ENCODE results near the gene CCL8.

The CCL8 gene

DNA sequence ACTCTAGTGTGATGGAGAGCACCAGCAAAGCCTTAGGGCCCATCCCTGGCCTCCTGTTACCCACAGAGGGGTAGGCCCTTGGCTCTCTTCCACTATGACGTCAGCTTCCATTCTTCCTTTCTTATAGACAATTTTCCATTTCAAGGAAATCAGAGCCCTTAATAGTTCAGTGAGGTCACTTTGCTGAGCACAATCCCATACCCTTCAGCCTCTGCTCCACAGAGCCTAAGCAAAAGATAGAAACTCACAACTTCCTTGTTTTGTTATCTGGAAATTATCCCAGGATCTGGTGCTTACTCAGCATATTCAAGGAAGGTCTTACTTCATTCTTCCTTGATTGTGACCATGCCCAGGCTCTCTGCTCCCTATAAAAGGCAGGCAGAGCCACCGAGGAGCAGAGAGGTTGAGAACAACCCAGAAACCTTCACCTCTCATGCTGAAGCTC is at the start of gene CCL8:
Gene CCL8 (plus strand): TSS at position 397 of the 445 bp plus-strand sequence. CDS start 67 bp downstream, outside the sequence.
- no peak for TF ChIP-seq CTCF (IDR thresholded peaks at IDR 0.05; ENCODE audit: extremely low read depth, insufficient read depth, missing control alignments)
- in situ Hi-C loops (cut with MboI; ENCODE audit: low pct_unique_long_range_greater_than_20kb, low sequenced_read_pairs, unreplicated experiment) = no loop called here
- no peak for DNase-seq (ENCODE audit: low spot score)

GRCh38 chr17:34269969-34270368 is 49.3 kb upstream of the CCL8 start, which contains the start of gene CCL7:
TSS of gene CCL7 (plus strand) at chr17:34270221. CDS start at chr17:34270291, 70 bp downstream.
- no peak for DNase-seq (ENCODE audit: low spot score)
- in situ Hi-C loops (cut with MboI; ENCODE audit: low pct_unique_long_range_greater_than_20kb, low sequenced_read_pairs, unreplicated experiment) = no loop called here
- no peak for TF ChIP-seq CTCF (IDR thresholded peaks at IDR 0.05; ENCODE audit: extremely low read depth, insufficient read depth, missing control alignments)

GRCh38 chr17:34275881-34276280 is 43.4 kb upstream of the CCL8 start:
- no peak for DNase-seq (ENCODE audit: low spot score)
- no peak for TF ChIP-seq CTCF (IDR thresholded peaks at IDR 0.05; ENCODE audit: extremely low read depth, insufficient read depth, missing control alignments)
- in situ Hi-C loops (cut with MboI; ENCODE audit: low pct_unique_long_range_greater_than_20kb, low sequenced_read_pairs, unreplicated experiment) = no loop called here

- in situ Hi-C loops (cut with MboI; ENCODE audit: low pct_unique_long_range_greater_than_20kb, low sequenced_read_pairs, unreplicated experiment) = no loop called here
- no peak for TF ChIP-seq CTCF (IDR thresholded peaks at IDR 0.05; ENCODE audit: extremely low read depth, insufficient read depth, missing control alignments)
These were observed 42.4 kb upstream of the CCL8 start for GRCh38 chr17:34276826-34277225.

DNA sequence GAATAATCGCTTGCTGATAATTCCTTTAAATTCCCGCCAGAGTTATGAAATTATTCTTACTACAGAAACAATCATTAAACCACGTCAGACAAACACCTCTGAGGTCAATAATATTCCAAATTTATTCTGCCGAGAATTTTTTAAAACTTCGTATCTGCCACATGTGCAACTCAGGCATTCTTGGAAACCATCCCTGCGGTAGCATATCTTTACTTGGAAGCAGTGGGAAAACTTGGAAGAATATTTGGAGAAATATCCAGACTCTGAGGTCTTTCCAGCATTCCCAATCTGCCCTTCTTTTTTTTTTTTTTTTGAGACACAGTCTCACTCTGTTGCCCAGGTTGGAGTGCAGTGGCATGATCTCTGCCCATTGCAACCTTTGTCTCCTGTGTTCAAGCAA is 35.7 kb upstream of the CCL8 start:
- in situ Hi-C loops (cut with MboI; ENCODE audit: low pct_unique_long_range_greater_than_20kb, low sequenced_read_pairs, unreplicated experiment) = no loop called here
- DNase-seq (ENCODE audit: low spot score) = no peak
- no peak for TF ChIP-seq CTCF (IDR thresholded peaks at IDR 0.05; ENCODE audit: extremely low read depth, insufficient read depth, missing control alignments)

More at GRCh38 chr17:34276826-34277225, 42.4 kb upstream of the CCL8 start:
- DNase-seq (ENCODE audit: low spot score) = no peak

DNA sequence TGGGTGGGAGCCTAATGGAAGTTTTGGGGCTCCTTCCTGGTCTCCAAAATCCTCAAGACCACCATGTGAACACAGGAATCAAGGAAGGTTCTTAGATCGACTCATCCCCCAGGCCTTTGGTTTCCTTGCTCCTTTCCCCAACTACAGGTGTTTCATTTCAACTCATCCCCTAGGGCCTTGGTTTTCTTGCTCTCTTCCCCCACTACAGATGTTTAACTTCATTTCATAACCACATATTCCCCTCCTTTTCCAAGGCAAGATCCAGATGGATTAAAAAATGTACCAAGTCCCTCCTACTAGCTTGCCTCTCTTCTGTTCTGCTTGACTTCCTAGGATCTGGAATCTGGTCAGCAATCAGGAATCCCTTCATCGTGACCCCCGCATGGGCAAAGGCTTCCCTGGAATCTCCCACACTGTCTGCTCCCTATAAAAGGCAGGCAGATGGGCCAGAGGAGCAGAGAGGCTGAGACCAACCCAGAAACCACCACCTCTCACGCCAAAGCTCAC is 33.9 kb upstream of the CCL8 start, which contains the start of gene CCL11:
Gene CCL11 (plus strand): TSS at position 457 of the 507 bp plus-strand sequence. CDS start 67 bp downstream, outside the sequence.
- in situ Hi-C loops (cut with MboI; ENCODE audit: low pct_unique_long_range_greater_than_20kb, low sequenced_read_pairs, unreplicated experiment) = no loop called here
- no peak for TF ChIP-seq CTCF (IDR thresholded peaks at IDR 0.05; ENCODE audit: extremely low read depth, insufficient read depth, missing control alignments)
- no peak for DNase-seq (ENCODE audit: low spot score)
